Measurements from ENCODE around the gene NBR1.
"Not testable (repeated sequence)": the region's sequence is repeated elsewhere in the genome, so short reads cannot be mapped to it uniquely, and the experiment has no call there.

Gene NBR1

GRCh38 chr17:43215341-43215740, 44.3 kb downstream of the NBR1 start:
- no peak for DNase-seq

- DNase-seq: no peak
These were observed 45.4 kb downstream of the NBR1 start for GRCh38 chr17:43216369-43216761.

- no peak for DNase-seq
These were observed 46.0 kb downstream of the NBR1 start for GRCh38 chr17:43216762-43217613.

GRCh38 chr17:43217614-43218087, 46.6 kb downstream of the NBR1 start:
- DNase-seq: no peak

- no peak for DNase-seq
These were observed 48.0 kb downstream of the NBR1 start for GRCh38 chr17:43219001-43219400.

- DNase-seq: no peak
These were observed 48.8 kb downstream of the NBR1 start for GRCh38 chr17:43219746-43220380.

DNA sequence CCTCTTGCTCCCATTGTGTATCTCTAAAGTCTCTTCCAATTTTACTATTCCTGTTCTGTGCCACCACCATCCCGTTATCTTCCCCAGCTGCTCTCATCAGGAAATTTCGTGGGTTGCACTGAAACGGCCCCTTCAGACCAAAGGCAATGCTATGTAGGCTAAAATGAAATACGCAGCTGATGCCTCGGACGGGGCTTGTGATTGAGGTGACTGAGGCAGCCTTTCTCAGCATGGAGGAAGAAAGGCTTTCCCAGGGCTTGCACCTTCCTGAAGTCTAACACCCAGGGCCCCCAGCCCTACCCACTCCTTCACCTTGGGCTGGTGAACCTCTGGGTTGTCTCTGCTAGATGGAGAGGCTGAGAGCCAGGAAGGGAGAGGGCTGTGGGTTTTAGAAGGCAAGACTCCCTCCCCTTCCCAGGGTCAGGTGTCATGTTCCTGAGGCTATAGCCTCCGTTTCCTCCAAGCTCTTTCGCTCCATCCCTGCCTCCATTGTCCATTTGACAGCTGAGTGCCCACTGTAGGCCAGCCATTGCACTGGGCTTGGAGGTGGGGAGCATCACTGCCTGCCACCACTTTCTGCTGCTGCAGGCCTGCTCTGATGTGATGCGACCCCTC, 49.6 kb downstream of the NBR1 start:
- no peak for DNase-seq

DNA sequence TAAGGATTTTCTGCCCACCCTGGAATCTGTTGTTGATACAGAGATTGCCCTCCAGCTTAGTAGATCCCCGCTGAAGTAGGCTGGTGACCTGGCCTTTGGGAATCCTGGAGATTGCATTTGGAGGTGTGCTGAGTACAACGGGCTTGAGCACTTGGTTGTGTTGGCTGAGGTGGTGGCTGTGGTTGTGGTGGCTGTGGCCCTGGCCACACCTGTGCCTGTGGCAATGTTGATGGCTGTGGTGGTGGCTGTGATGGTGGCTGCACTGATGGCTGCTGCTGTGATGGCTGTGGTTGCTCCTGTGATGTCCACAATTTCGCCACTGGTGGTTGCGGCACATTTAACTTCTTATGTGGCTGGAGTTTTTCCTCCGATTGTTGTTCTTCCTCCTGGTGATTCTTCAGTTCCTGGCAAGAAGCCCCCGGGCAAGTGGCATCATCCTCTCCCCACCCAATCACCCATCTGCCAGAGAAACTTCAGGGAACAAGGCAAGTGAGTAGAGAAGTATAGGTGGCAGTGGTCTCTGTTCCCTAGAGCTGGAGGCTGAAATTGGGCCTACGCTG, 53.2 kb downstream of the NBR1 start:
- DNase-seq: no peak

GRCh38 chr17:43226393-43226792, 55.4 kb downstream of the NBR1 start:
- DNase-seq: no peak

- DNase-seq: not testable (repeated sequence)
These were observed 57.2 kb downstream of the NBR1 start, which contains the start of gene CCDC200 for GRCh38 chr17:43228020-43228782. TSS of gene CCDC200 (minus strand) at chr17:43228623. CDS start at chr17:43228554, 69 bp downstream.

DNA sequence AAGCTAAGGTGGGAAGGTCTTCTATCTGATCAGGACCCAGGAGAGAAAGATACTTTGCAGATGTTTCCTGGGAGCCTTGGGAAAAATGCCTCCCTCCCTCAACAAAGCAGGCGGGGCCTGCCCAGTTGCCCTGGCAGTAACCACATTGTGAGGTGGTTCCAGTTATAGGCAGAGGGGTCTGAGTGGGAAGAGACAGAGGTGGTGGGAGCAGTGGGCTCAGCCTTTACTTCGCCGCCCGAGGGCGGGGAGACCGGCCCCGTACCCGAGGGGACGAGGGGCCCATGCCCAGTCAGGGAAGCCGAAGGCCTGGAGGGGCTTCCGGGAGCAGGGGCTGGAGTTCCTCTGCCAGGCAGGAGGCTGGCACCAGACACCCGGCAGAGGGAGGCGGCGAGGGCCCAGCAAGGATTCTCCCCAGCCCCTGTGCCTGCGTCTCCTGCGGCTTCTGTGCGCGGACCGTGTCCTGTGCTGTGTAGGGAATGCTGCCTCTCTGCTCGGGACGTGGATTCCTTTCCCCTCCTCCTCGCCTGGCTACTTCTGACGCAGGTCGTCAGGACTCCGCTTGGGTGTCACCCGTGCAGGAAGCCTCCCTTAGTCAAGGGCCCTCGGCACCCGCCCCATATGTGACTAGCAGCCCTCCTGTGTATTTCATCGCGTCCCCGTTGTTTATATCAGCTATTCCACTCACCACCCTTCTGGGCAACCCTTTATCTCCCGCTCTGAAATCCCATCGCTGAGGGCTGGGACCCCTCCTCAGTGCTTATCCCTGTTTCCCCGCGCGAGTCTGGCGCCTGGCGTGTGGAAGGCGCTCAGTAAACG, 60.4 kb downstream of the NBR1 start:
- DNase-seq: not testable (repeated sequence)

DNA sequence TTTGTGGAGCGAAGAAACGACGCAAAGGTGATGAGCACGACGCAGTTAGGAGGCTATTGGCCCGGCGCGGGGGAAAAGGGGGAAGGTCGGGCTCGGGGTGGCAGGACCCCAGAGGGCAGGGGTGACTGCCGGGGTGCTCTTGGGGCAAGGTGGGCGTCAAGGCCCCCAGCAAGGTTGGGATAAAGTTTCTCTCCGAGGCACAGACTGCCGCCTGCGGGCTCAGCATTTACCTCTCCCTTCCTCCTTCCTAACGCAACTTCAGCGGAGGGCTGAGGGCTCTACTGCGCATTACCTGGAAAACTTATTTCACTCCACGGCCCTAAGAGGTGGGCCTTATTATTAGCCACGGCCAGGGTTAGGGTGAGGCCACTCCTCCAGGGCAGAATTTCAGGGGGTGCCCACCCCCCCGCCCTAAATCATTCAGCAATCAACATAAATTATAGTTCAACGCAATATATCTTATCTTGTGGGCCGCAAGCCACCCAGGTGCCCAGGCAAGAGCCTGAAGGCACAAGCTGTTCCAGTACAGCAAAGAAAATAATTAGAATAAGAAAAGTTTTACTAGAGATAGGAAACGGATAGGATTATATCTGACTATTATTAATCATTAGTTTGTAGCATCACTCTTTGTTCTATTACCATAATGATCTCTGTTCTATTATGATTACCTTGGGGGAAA, 61.1 kb downstream of the NBR1 start:
- DNase-seq: peak; percentile 19

- DNase-seq: not testable (repeated sequence)
These were observed 62.2 kb downstream of the NBR1 start for GRCh38 chr17:43233263-43233662.

- not testable (repeated sequence) for DNase-seq
These were observed 62.9 kb downstream of the NBR1 start, which contains the start of gene RNU2-1 for GRCh38 chr17:43233877-43234276. TSS of gene RNU2-1 (minus strand) at chr17:43233977.

- not testable (repeated sequence) for DNase-seq
These were observed 68.6 kb downstream of the NBR1 start for GRCh38 chr17:43239597-43239996.

DNA sequence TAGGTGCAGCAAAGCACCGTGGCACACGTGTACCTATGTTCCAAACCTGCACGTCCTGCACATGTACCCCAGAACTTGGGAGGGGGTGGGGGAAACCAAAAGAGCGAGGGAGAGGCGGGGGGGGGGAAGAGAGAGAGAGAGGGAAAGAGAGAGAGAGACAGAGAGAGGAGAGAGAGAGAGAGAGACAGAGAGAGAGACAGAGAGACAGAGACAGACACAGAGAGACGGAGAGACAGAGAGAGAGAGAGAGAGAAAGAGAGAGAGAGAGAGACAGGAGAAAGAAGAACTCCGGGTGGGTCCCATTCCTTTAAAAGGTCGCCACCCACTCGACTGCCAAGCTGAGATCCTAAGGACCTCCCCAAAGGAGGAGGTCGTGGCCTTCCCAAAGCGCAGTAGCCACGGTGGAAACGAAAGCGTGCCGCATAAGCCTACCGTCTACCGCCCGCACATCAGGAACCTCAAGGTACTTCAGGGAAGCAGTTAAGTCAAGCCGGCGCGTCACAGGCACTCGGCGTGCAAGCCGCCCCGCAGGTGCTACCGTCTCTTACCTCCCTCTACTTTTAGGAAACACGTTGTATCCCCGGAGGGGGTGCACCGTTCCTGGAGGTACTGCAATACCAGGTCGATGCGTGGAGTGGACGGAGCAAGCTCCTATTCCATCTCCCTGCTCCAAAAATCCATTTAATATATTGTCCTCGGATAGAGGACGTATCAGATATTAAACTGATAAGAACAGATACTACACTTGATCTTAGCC, 69.8 kb downstream of the NBR1 start:
- DNase-seq: not testable (repeated sequence)

- not testable (repeated sequence) for DNase-seq
These were observed 75.4 kb downstream of the NBR1 start for GRCh38 chr17:43246456-43246855.

Data from effector CD4-positive, alpha-beta T cell (primary cell).